ENCODE measurements around the gene MAGEB2.
"Not testable (repeated sequence)": the region's sequence is repeated elsewhere in the genome, so short reads cannot be mapped to it uniquely, and the experiment has no call there.

The MAGEB2 gene, protein sequence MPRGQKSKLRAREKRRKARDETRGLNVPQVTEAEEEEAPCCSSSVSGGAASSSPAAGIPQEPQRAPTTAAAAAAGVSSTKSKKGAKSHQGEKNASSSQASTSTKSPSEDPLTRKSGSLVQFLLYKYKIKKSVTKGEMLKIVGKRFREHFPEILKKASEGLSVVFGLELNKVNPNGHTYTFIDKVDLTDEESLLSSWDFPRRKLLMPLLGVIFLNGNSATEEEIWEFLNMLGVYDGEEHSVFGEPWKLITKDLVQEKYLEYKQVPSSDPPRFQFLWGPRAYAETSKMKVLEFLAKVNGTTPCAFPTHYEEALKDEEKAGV

DNA sequence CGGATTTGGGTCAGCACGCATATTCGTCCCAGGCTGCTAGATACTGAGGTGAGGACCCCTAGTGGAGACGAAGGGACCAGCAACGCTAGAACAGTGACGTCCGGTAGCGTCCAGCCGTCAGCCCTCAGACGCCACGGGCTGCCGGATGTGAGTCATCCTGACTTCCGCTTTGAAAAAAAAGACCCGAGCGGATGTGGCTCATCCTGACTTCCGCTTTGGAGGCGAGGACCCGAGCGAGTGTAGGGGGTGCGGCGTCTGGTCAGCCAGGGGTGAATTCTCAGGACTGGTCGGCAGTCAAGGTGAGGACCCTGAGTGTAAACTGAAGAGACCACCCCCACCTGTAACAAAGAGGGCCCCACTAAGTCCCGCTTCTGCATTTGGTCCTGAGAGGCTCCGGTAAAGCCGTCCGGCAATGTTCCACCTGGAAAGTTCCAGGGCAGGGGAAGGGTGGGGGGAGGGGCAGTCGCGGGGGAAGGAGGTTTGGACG, at the start of gene MAGEB2:
Gene MAGEB2 (plus strand): TSS at position 207 of the 487 bp plus-strand sequence. CDS start 3,018 bp downstream, outside the sequence.
- Mint-ChIP-seq H3K9me3 (no peaks in the 10 kb centered on the region), H3K4me1 (no peaks in the 10 kb centered on the region), H3K27me3 (peaks cover 6% of the 10 kb centered on the region), H3K4me3 (no peak within 1 kb of the TSS), H3K27ac (peak within 1 kb of the TSS in 1 of 2 donors; percentile 65)
- no peak for DNase-seq
- ATAC-seq, result no peak

DNA sequence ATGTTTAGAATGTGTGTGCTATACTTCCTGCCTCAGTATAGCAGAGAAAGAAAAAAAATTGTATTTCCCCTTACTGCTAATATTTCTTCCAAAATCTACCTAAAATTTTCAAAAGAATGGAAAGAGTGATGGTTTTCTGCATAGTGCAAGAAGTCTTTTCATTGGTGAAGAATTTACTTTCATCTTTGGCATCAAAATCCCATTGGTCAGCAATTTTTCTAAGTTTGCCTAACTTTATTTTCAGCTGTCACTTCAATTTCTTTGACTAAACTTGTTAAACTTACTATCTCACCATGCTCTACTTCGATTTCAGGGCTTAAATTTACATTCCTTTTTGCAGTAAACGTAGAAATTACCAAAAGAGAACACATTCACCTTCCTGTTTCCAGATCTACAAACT, 44.5 kb upstream of the MAGEB2 start:
- Mint-ChIP-seq H3K27ac (no peak overlapping the region), H3K4me3 (no peak overlapping the region), H3K27me3 (no peaks in the 10 kb centered on the region), H3K9me3 (no peaks in the 10 kb centered on the region), H3K4me1 (no peaks in the 10 kb centered on the region)
- DNase-seq (no peak), ATAC-seq (no peak)

- Mint-ChIP-seq H3K4me1 (no peaks in the 10 kb centered on the region), H3K4me3 (no peak overlapping the region), H3K9me3 (no peaks in the 10 kb centered on the region), H3K27me3 (no peaks in the 10 kb centered on the region), H3K27ac (no peak overlapping the region)
- DNase-seq (no peak), ATAC-seq (no peak)
Measured at GRCh38 chrX:30181353-30181752, 34.0 kb upstream of the MAGEB2 start.

GRCh38 chrX:30183554-30183953, 31.8 kb upstream of the MAGEB2 start:
- Mint-ChIP-seq H3K4me3 (no peak overlapping the region), H3K27me3 (no peaks in the 10 kb centered on the region), H3K27ac (no peak overlapping the region), H3K9me3 (no peaks in the 10 kb centered on the region), H3K4me1 (no peaks in the 10 kb centered on the region)
- ATAC-seq, result no peak
- no peak for DNase-seq

DNA sequence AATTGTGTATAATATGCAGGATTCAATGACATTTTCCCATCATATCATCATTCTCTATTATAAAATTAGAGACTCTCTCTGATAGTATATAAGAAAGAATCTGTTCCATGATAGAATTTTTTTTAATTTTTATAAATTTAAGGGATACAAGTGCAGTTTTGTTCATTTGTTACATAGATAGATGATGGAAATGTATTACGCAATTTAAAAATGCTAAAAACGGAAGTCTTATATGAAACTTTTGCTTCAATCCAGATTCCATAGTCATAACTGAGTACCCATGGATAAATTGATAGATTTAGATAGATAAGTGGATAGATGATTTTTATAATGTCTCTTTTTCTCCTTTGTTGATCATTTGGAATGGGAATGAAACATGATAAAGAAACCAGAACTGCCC, 24.9 kb upstream of the MAGEB2 start:
- DNase-seq (no peak), ATAC-seq (no peak)
- H3K4me1 Mint-ChIP-seq, result no peaks in the 10 kb centered on the region
- H3K27ac Mint-ChIP-seq, result no peak overlapping the region
- no peaks in the 10 kb centered on the region for H3K27me3 Mint-ChIP-seq
- H3K4me3 Mint-ChIP-seq, result no peak overlapping the region
- H3K9me3 Mint-ChIP-seq, result no peaks in the 10 kb centered on the region

- H3K9me3 Mint-ChIP-seq, DNase-seq, H3K27ac Mint-ChIP-seq, H3K4me1 Mint-ChIP-seq, ATAC-seq, H3K27me3 Mint-ChIP-seq, H3K4me3 Mint-ChIP-seq: not testable (repeated sequence)
Measured at GRCh38 chrX:30193910-30194309, 21.5 kb upstream of the MAGEB2 start.

- Mint-ChIP-seq H3K27ac (no peak overlapping the region), H3K9me3 (no peaks in the 10 kb centered on the region), H3K27me3 (no peaks in the 10 kb centered on the region), H3K4me3 (no peak overlapping the region), H3K4me1 (no peaks in the 10 kb centered on the region)
- DNase-seq (no peak), ATAC-seq (no peak)
Measured at GRCh38 chrX:30196322-30196721, 19.0 kb upstream of the MAGEB2 start.

GRCh38 chrX:30212172-30212571, 3.2 kb upstream of the MAGEB2 start:
- Mint-ChIP-seq H3K9me3 (no peaks in the 10 kb centered on the region), H3K4me3 (no peak overlapping the region), H3K4me1 (no peaks in the 10 kb centered on the region), H3K27ac (no peak overlapping the region), H3K27me3 (peaks cover 6% of the 10 kb centered on the region)
- ATAC-seq (no peak), DNase-seq (no peak)

- DNase-seq (no peak), ATAC-seq (no peak)
- Mint-ChIP-seq H3K9me3 (no peaks in the 10 kb centered on the region), H3K4me3 (no peak overlapping the region), H3K4me1 (no peaks in the 10 kb centered on the region), H3K27me3 (no peaks in the 10 kb centered on the region), H3K27ac (no peak overlapping the region)
Measured at GRCh38 chrX:30217465-30217864, 2.1 kb downstream of the MAGEB2 start.

- Mint-ChIP-seq H3K4me3 (no peak overlapping the region), H3K27me3 (no peaks in the 10 kb centered on the region), H3K27ac (no peak overlapping the region), H3K4me1 (no peaks in the 10 kb centered on the region), H3K9me3 (no peaks in the 10 kb centered on the region)
- ATAC-seq (no peak), DNase-seq (no peak)
Measured at GRCh38 chrX:30219372-30219771, 4.0 kb downstream of the MAGEB2 start.

DNA sequence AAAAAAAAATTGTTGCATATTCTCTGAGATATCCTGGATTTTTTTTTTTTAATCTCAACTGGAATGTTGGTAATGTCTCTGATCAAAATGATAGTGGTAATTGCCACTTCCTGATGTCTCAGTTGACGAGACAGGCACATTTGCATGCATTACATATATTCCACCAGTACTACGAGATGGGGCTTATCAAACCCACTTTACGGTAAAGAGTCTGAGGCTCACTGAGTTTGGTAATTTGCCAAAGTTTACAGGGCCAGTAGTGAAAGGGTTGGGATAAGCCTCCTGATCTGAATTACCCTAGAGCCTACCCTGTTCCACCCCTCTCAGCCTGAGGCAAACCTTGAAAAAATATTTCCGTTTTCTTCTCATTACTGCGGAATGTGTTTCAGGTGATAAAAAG, 5.3 kb downstream of the MAGEB2 start:
- Mint-ChIP-seq H3K4me1 (no peaks in the 10 kb centered on the region), H3K27me3 (no peaks in the 10 kb centered on the region), H3K27ac (no peak overlapping the region), H3K4me3 (no peak overlapping the region), H3K9me3 (no peaks in the 10 kb centered on the region)
- ATAC-seq, result no peak
- DNase-seq, result no peak

DNA sequence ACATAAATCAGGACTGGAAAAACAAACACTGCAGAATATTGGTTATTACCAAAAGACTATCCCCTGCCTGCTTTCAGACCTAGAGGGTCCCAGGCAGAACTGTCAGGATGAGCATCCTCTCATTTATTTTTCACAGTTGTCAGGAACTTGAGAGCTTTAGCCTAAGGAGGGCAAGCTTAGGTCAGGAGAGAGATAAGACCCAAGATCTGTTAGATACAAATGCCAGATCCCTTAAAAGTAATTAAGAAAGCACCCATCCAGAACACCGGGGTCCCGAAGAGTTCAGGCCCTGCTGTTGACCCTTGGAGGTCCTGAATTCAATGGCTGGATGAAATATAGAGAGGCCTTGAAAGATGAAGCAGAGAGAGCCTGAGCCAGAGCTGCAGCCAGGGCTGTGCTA, 9.2 kb downstream of the MAGEB2 start:
- Mint-ChIP-seq H3K27ac (no peak overlapping the region), H3K4me1 (no peaks in the 10 kb centered on the region), H3K4me3 (no peak overlapping the region), H3K27me3 (no peaks in the 10 kb centered on the region), H3K9me3 (no peaks in the 10 kb centered on the region)
- no peak for ATAC-seq
- no peak for DNase-seq

- Mint-ChIP-seq H3K4me3 (no peak overlapping the region), H3K27me3 (no peaks in the 10 kb centered on the region), H3K9me3 (no peaks in the 10 kb centered on the region), H3K27ac (no peak overlapping the region), H3K4me1 (no peaks in the 10 kb centered on the region)
- ATAC-seq (no peak), DNase-seq (no peak)
Measured at GRCh38 chrX:30228526-30228925, 13.2 kb downstream of the MAGEB2 start.

DNA sequence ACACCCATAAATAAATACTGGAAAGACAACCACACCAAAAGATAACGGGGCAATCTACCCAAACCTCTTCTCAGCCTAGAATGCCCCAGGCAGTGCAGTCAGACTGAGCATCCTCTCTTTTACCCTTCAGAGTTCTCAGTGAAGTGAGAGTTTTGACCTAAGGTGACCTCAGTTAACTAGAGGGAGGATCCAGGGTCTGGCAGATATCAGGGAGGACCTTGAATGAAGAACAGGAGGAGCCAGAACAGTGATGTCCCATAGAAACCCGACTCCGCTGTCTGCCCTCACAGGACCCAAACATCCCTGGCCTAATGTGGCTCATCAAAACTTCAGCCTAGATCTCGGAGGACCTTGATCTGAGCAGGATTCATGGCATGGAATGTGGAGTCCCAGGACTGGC, 15.0 kb downstream of the MAGEB2 start, which contains the start of gene MAGEB3:
Gene MAGEB3 (plus strand): TSS at position 263 of the 400 bp plus-strand sequence. CDS start 5,268 bp downstream, outside the sequence.
- ATAC-seq, result no peak
- no peak within 1 kb of the TSS for H3K27ac Mint-ChIP-seq
- no peak within 1 kb of the TSS for H3K4me3 Mint-ChIP-seq
- no peaks in the 10 kb centered on the region for H3K9me3 Mint-ChIP-seq
- DNase-seq, result no peak
- H3K4me1 Mint-ChIP-seq, result no peaks in the 10 kb centered on the region
- H3K27me3 Mint-ChIP-seq, result no peaks in the 10 kb centered on the region

- Mint-ChIP-seq H3K4me1 (no peaks in the 10 kb centered on the region), H3K9me3 (no peaks in the 10 kb centered on the region), H3K27ac (no peak within 1 kb of the TSS), H3K4me3 (no peak within 1 kb of the TSS), H3K27me3 (no peaks in the 10 kb centered on the region)
- no peak for DNase-seq
- no peak for ATAC-seq
Measured at GRCh38 chrX:30241724-30242415, 26.5 kb downstream of the MAGEB2 start, which contains the start of gene MAGEB4. TSS of gene MAGEB4 (plus strand) at chrX:30242000. CDS start at chrX:30242136, 136 bp downstream.

- ATAC-seq, result no peak
- no peak for DNase-seq
- no peak within 1 kb of the TSS for H3K27ac Mint-ChIP-seq
- no peaks in the 10 kb centered on the region for H3K4me1 Mint-ChIP-seq
- H3K27me3 Mint-ChIP-seq, result no peaks in the 10 kb centered on the region
- no peaks in the 10 kb centered on the region for H3K9me3 Mint-ChIP-seq
- H3K4me3 Mint-ChIP-seq, result no peak within 1 kb of the TSS
Measured at GRCh38 chrX:30246769-30247489, 31.6 kb downstream of the MAGEB2 start, which contains the start of gene MAGEB1. TSS of gene MAGEB1 (plus strand) at chrX:30247146. CDS start at chrX:30250494, 3,348 bp downstream.

Measured in stimulated activated naive CD8-positive, alpha-beta T cell treated with anti-CD3 and anti-CD28 coated beads, Interleukin-15, amount 100 ng/mL, for 72 hours (primary cell).